H1 (cell line): ENCODE data around the gene ATF7. TPM values are rescaled to one million over a fixed set of nuclear protein-coding genes. Genes with fewer than 3 reads are reported as not detected.

Experiments
- CTCF ChIA-PET: fragments of 300-600 bp; sonication (Branson Sonifier 250); formaldehyde crosslinking; loops from one replicate; lab custom pipeline; 2021; ENCODE audit not compliant: partially characterized antibody; lab: Charles Lee
- POLR2A ChIA-PET: fragments of 300-600 bp; sonication (Branson Sonifier 250); formaldehyde crosslinking; loops from one replicate; lab custom pipeline; 2021; ENCODE audit warnings: inconsistent platforms; ENCODE audit not compliant: partially characterized antibody; lab: Charles Lee
- DNase-seq, 2 experiments: peaks; one replicate each; pipeline versions ENCODE4 v3.0.0 to v3.0.0-alpha.2; 2010 to 2022; ENCODE audit warnings: low spot score in 2 of 2, low read depth in 1 of 2, mixed read lengths in 1 of 2
- FAIRE-seq: peaks from 2 replicates; lab custom pipeline; 2011; peaks lifted over from hg19 to GRCh38; lab: Jason Lieb, UNC
- H2AFZ ChIP-seq: 2 replicates; pipeline ENCODE4 v1.8.1; 2012; ENCODE audit warnings: low read length, inconsistent platforms
- H2AK5ac ChIP-seq: 2 replicates; pipeline ENCODE4 v1.6.1; 2013; ENCODE audit warnings: low read depth, low read length
- H2BK120ac ChIP-seq: replicated peaks from 2 replicates; pipeline ENCODE3; 2013; ENCODE audit warnings: low read depth, low read length, inconsistent platforms
- H2BK12ac ChIP-seq: 2 replicates; pipeline ENCODE4 v1.6.1; 2013; ENCODE audit warnings: low read depth, low read length
- H2BK15ac ChIP-seq: 2 replicates; pipeline ENCODE4 v1.6.1; 2013; ENCODE audit warnings: low read length
- H2BK20ac ChIP-seq: 2 replicates; pipeline ENCODE4 v1.6.1; 2013; ENCODE audit warnings: low read length
- H2BK5ac ChIP-seq: 2 replicates; pipeline ENCODE4 v1.6.1; 2013; ENCODE audit warnings: low read depth, low read length
- H3K14ac ChIP-seq: 2 replicates; pipeline ENCODE4 v1.6.1; 2013; ENCODE audit warnings: inconsistent platforms; ENCODE audit not compliant: insufficient read length
- H3K18ac ChIP-seq: 2 replicates; pipeline ENCODE4 v1.6.1; 2013; ENCODE audit warnings: low read length; ENCODE audit errors: extremely low read depth
- H3K23ac ChIP-seq: 2 replicates; pipeline ENCODE4 v1.6.1; 2013; ENCODE audit warnings: inconsistent platforms; ENCODE audit not compliant: insufficient read length
- H3K23me2 ChIP-seq: 2 replicates; pipeline ENCODE4 v1.6.1; 2013; ENCODE audit warnings: low read depth, low read length
- H3K27ac ChIP-seq: 2 replicates; pipeline ENCODE4 v1.6.1; 2011; ENCODE audit warnings: low read depth, low read length, inconsistent platforms
- H3K27me3 ChIP-seq, 4 experiments: replicated peaks in 1 of 4; 1 replicate in 1 of 4; 2 replicates in 3 of 4; pipeline versions ENCODE4 v1.6.1 to v1.8.1; 2011 to 2013; ENCODE audit warnings: low read length in 3 of 4, mild to moderate bottlenecking in 3 of 4, inconsistent platforms in 2 of 4, mixed read lengths in 2 of 4, moderate library complexity in 1 of 4; ENCODE audit not compliant: control insufficient read depth in 3 of 4, insufficient read depth in 3 of 4; ENCODE audit errors: extremely low read depth in 1 of 4
- H3K36me3 ChIP-seq, 4 experiments: 2 replicates each; pipeline versions ENCODE4 v1.6.1 to v1.8.1; 2011 to 2013; ENCODE audit warnings: mild to moderate bottlenecking in 4 of 4, low read length in 3 of 4, moderate library complexity in 2 of 4, control low read depth in 1 of 4, inconsistent platforms in 1 of 4; ENCODE audit not compliant: insufficient read depth in 4 of 4, control insufficient read depth in 2 of 4
- H3K4ac ChIP-seq: replicated peaks from 2 replicates; pipeline ENCODE3; 2013; ENCODE audit warnings: low read length, low read depth, mixed read lengths, inconsistent platforms; ENCODE audit not compliant: insufficient read length
- H3K4me1 ChIP-seq, 4 experiments: replicated peaks in 1 of 4; 1 replicate in 1 of 4; 2 replicates in 3 of 4; pipeline versions ENCODE4 v1.6.1 to v1.8.1; 2011 to 2013; ENCODE audit warnings: low read length in 3 of 4, inconsistent platforms in 2 of 4, mixed read lengths in 1 of 4; ENCODE audit not compliant: insufficient read depth in 4 of 4, control insufficient read depth in 3 of 4
- H3K4me2 ChIP-seq, 2 experiments: 2 replicates each; pipeline versions ENCODE4 v1.6.1 to v1.8.1; 2011 to 2013; ENCODE audit warnings: low read depth in 2 of 2, low read length in 2 of 2, control low read depth in 1 of 2, inconsistent platforms in 1 of 2, mild to moderate bottlenecking in 1 of 2; ENCODE audit not compliant: insufficient read depth in 1 of 2
- H3K4me3 ChIP-seq, 4 experiments: fragments of 200-600, 300-600 bp in 1 of 4; sonication (generic), shearing (Covaris generic), sonication (Bioruptor Twin) in 1 of 4; 2 replicates each; pipeline versions ENCODE4 v1.5.1 to v1.8.1; 2011 to 2016; ENCODE audit warnings: low read length in 4 of 4, low read depth in 3 of 4, control low read depth in 2 of 4, inconsistent platforms in 2 of 4, mild to moderate bottlenecking in 2 of 4, mixed read lengths in 1 of 4, moderate library complexity in 1 of 4; ENCODE audit not compliant: insufficient read depth in 2 of 4; ENCODE audit errors: extremely low read depth in 1 of 4
- H3K56ac ChIP-seq: replicated peaks from 2 replicates; pipeline ENCODE3; 2013; ENCODE audit warnings: low read depth, mild to moderate bottlenecking, mixed read lengths, low read length, inconsistent platforms; ENCODE audit not compliant: insufficient read length
- H3K79me1 ChIP-seq: 2 replicates; pipeline ENCODE4 v1.6.1; 2013; ENCODE audit warnings: low read depth, low read length, control low read depth
- H3K79me2 ChIP-seq, 2 experiments: 2 replicates each; pipeline versions ENCODE4 v1.6.1 to v1.8.1; 2012 to 2013; ENCODE audit warnings: low read length in 2 of 2, mild to moderate bottlenecking in 2 of 2, inconsistent platforms in 1 of 2; ENCODE audit not compliant: insufficient read depth in 2 of 2, control insufficient read depth in 1 of 2
- H3K9ac ChIP-seq, 4 experiments: replicated peaks in 1 of 4; 1 replicate in 1 of 4; 2 replicates in 3 of 4; pipeline versions ENCODE4 v1.6.1 to v1.8.1; 2011 to 2013; ENCODE audit warnings: low read depth in 3 of 4, low read length in 3 of 4, control low read depth in 2 of 4, mild to moderate bottlenecking in 2 of 4, moderate library complexity in 2 of 4, inconsistent platforms in 1 of 4; ENCODE audit errors: extremely low read depth in 1 of 4
- H3K9me3 ChIP-seq, 2 experiments: 2 replicates each; pipeline versions ENCODE4 v1.6.1 to v1.8.1; 2012 to 2013; ENCODE audit warnings: mild to moderate bottlenecking in 2 of 2, moderate library complexity in 2 of 2, control low read depth in 1 of 2, inconsistent platforms in 1 of 2, low read depth in 1 of 2, low read length in 1 of 2, mixed read lengths in 1 of 2; ENCODE audit not compliant: insufficient read depth in 2 of 2
- H4K20me1 ChIP-seq, 2 experiments: replicated peaks in 1 of 2; 2 replicates each; pipeline versions ENCODE3 to v1.8.1; 2011 to 2013; ENCODE audit warnings: inconsistent platforms in 2 of 2, low read length in 2 of 2, mild to moderate bottlenecking in 1 of 2; ENCODE audit not compliant: insufficient read depth in 2 of 2, control insufficient read depth in 1 of 2
- H4K5ac ChIP-seq: 2 replicates; pipeline ENCODE4 v1.6.1; 2013; ENCODE audit warnings: low read length, low read depth, mixed read lengths, inconsistent platforms; ENCODE audit not compliant: insufficient read length
- H4K8ac ChIP-seq: 2 replicates; pipeline ENCODE4 v1.8.0; 2013; ENCODE audit warnings: mild to moderate bottlenecking, moderate library complexity, low read length, inconsistent platforms; ENCODE audit not compliant: insufficient read depth; ENCODE audit errors: extremely low read depth
- H4K91ac ChIP-seq: replicated peaks from 2 replicates; pipeline ENCODE3; 2013; ENCODE audit warnings: low read length, mixed read lengths, inconsistent platforms; ENCODE audit not compliant: insufficient read length
- CEBPB ChIP-seq: IDR thresholded peaks from 2 replicates; pipeline ENCODE4 v1.6.1; 2012; ENCODE audit warnings: low read depth, low read length
- CHD2 ChIP-seq: IDR thresholded peaks from 2 replicates; pipeline ENCODE4 v1.6.1; 2012; ENCODE audit warnings: low read length, improper control_type of control experiment
- POLR2AphosphoS5 ChIP-seq: IDR thresholded peaks from 2 replicates; pipeline ENCODE4 v1.6.1; 2011; ENCODE audit warnings: low read depth, low read length
- RNF2 ChIP-seq: fragments of 200-900, 300-1000 bp; sonication (generic); IDR thresholded peaks from 2 replicates; pipeline ENCODE4 v1.7.1; 2016; ENCODE audit warnings: borderline replicate concordance, low read depth, mild to moderate bottlenecking, antibody characterized with exemption, low read length; ENCODE audit not compliant: poor library complexity, severe bottlenecking; ENCODE audit errors: missing control alignments
- SP4 ChIP-seq: IDR thresholded peaks from 2 replicates; pipeline ENCODE4 v1.6.1; 2012; ENCODE audit warnings: low read length, inconsistent platforms
- WGBS, 2 experiments: shearing (Covaris generic) in 1 of 2; methylation state at CpG; one replicate each; pipeline versions ENCODE4 v1.1.6 to v1.1.7; 2013 to 2015; ENCODE audit warnings: low lambda C conversion rate in 2 of 2, mixed read lengths in 2 of 2, inconsistent platforms in 1 of 2, low coverage in 1 of 2, missing lambda C conversion rate in 1 of 2; ENCODE audit not compliant: insufficient replicate concordance in 2 of 2, insufficient coverage in 1 of 2, insufficient read length in 1 of 2; ENCODE audit errors: extremely low coverage in 1 of 2, missing lambda C conversion rate in 1 of 2; 5-methylcytosine and 5-hydroxymethylcytosine counted together
- polyA plus RNA-seq, 7 experiments: library from polyadenylated mRNA; depleted of rRNA in 3 of 7; stranded (reverse) in 5 of 7; unstranded in 2 of 7; fragments of >200 nt in 5 of 7; fragments of 200-250 nt in 2 of 7; gene quantifications; 1 replicate in 5 of 7; 2 replicates in 1 of 7; 4 replicates in 1 of 7; pipeline versions ENCODE4 v1.2.1 to v1.2.3, GENCODE V29; 2011 to 2013; ENCODE audit warnings: missing spikeins in 2 of 7, mixed read lengths in 2 of 7
- total RNA-seq: library from RNA; stranded (reverse); fragmentation: NEBNext Ultra II Directional; extraction: Animal tissue kit (Norgen Biotek cat#: 25700); gene quantifications from 2 replicates; pipeline ENCODE4 v1.2.1, GENCODE V29; 2021

Gene ATF7
- total and polyA plus RNA-seq, 2 of the 8 experiments (the other 6 are each of a cell fraction or from before 2014, with no cell fraction given) = 10.1 to 16.6 TPM

DNA sequence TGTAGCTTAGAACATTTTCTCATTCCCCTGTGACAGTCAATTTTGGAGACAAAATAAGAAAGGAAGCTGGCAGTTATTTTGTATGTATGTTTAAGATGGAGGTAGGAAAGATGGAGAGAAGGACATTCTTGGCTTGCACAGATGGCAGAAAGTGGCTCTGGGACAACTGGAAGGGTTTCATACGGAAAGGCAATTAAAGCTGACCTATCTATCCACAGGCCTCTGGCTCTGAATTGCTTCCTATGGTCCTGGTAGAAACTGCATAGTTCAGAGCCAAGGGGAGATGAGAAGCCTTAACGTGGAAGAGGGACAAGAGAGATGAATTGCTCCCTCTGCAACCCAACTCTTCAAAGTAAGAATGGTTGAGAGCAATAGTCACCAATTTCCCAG, 110.9 kb downstream of the ATF7 start:
- FAIRE-seq = no peak
- no peak overlapping the region for H2AK5ac ChIP-seq
- DNase-seq = no peak
- H2BK120ac ChIP-seq = no peak overlapping the region
- H3K79me2 ChIP-seq = no peaks in the 10 kb centered on the region
- no peak overlapping the region for H3K4me3 ChIP-seq
- no peaks in the 10 kb centered on the region for H4K20me1 ChIP-seq
- 90% methylated on average over 2 of the region's 2 CpGs; no CpG with 5 or more reads in 1 of the 2 experiments for WGBS, 2 experiments
- CTCF ChIA-PET = interaction anchor here (1.5 to 9.8 kb wide), 2 partner anchors 26 to 35 kb away, joined by 4 to 105 read pairs; no protein-coding TSS in a partner anchor
- no peaks in the 10 kb centered on the region for H3K79me1 ChIP-seq
- H3K9ac ChIP-seq = no peak overlapping the region
- H2BK12ac ChIP-seq = no peak overlapping the region
- no peak overlapping the region for H2BK20ac ChIP-seq
- H4K5ac ChIP-seq = no peak overlapping the region
- no peaks in the 10 kb centered on the region for H3K23me2 ChIP-seq
- H2BK15ac ChIP-seq = no peak overlapping the region
- H3K4ac ChIP-seq = no peak overlapping the region
- H3K4me2 ChIP-seq = no peak overlapping the region
- no peak overlapping the region for H2BK5ac ChIP-seq
- no peaks in the 10 kb centered on the region for H3K27me3 ChIP-seq
- no peak overlapping the region for H3K18ac ChIP-seq
- H3K9me3 ChIP-seq = no peaks in the 10 kb centered on the region
- no peak overlapping the region for H4K8ac ChIP-seq
- H4K91ac ChIP-seq = no peak overlapping the region
- no peak overlapping the region for H3K27ac ChIP-seq
- no peak overlapping the region for H3K14ac ChIP-seq
- peaks cover 0 to 3% (median 0%) of the 10 kb centered on the region in 4 experiments; a peak in 1 of 7 replicates for H3K4me1 ChIP-seq
- H3K23ac ChIP-seq = no peak overlapping the region
- POLR2A ChIA-PET = interaction anchor here (3.7 to 67.0 kb wide), 3 partner anchors 10 to 47 kb away, joined by 10 to 3397 read pairs (median 59); partner anchors contain the start of genes MAP3K12, PCBP2, PRR13 and TARBP2
- no peak overlapping the region for H2AFZ ChIP-seq
- H3K36me3 ChIP-seq = peaks cover 0 to 6% (median 2%) of the 10 kb centered on the region in 4 experiments; a peak in 5 of 8 replicates
- H3K56ac ChIP-seq = no peak overlapping the region
- TF ChIP-seq RNF2 (no peak), CHD2 (no peak), SP4 (no peak), POLR2AphosphoS5 (no peak), CEBPB (no peak)
